GM21367 (cell line): ENCODE data around the gene MGAT3.
"Not testable (repeated sequence)": the region's sequence is repeated elsewhere in the genome, so short reads cannot be mapped to it uniquely, and the experiment has no call there.

Experiments used
- ATAC-seq: cut with Tn5 transposase; IDR thresholded peaks from one replicate; pipeline ENCODE4 v1.9.1; 2021; ENCODE audit not compliant: unreplicated experiment

MGAT3 gene

DNA sequence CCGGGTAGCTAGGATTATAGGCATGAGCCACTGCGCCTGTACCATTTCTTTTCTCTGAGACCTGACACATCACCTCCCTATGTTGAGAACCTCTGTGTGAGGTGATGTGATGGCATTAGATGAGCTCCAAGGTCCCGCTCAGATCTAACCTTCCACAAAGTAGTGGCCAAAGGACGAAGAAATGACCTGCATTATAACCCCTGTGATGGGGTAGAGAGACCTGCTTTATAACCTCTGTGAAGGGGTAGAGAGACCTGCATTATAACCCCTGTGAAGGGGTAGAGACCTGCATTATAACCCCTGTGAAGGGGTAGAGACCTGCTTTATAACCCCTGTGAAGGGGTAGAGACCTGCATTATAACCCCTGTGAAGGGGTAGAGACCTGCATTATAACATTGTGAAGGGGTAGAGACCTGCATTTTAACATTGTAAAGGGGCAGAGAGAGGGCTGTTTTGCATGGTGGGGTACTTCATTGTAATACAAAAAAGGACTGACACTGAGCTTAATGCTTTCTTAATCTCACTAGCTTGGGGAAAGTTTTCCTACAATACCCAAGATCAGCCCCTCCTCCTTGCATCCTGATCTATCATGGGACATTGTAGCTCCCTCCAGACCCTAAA lies 53.8 kb downstream of the MGAT3 start:
- no peak for ATAC-seq

DNA sequence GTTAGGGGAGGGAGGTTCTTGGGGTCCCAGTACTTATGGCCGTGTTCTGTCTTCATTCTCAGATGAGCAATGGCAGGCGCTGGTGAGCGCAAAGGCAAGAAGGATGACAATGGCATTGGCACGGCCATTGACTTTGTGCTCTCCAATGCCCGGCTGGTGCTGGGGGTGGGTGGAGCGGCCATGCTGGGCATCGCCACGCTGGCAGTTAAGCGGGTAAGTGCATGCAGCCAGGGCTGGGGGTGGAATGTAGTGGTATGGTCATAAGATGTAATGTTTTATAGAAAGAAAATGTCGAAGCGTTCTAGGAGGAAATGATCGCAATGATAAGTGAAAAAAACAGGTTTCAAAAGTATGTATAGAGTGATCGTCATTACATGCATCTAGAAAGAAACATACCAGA lies 54.4 kb downstream of the MGAT3 start:
- no peak for ATAC-seq

DNA sequence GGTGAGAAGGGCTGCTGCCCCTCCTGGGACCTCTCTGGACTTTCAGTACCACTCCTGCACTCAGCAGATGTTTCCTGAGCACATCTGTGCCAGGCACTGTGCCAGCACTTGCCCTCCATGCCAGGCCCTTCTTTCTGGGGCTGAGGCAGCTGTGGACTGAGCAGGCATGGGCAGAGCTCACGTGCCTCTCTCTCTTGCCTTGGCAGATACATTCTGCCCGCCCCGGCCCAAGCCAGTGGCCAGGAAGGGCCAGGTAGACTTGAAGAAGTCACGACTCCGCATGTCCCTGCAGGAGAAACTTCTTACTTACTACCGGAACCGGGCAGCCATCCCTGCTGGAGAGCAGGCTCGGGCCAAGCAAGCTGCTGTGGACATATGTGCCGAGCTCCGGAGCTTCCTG lies 55.2 kb downstream of the MGAT3 start:
- ATAC-seq, result no peak

DNA sequence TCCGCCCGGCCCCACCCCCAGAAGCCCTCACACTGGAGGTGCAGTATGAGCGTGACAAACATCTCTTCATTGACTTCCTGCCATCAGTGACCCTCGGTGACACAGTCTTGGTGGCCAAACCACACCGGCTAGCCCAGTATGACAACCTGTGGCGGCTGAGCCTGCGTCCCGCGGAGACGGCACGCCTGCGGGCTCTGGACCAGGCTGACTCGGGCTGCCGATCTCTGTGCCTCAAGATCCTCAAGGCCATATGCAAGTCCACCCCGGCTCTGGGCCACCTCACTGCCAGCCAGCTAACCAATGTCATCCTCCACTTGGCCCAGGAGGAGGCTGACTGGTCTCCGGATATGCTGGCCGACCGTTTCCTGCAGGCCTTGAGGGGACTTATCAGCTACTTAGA lies 57.0 kb downstream of the MGAT3 start:
- no peak for ATAC-seq

DNA sequence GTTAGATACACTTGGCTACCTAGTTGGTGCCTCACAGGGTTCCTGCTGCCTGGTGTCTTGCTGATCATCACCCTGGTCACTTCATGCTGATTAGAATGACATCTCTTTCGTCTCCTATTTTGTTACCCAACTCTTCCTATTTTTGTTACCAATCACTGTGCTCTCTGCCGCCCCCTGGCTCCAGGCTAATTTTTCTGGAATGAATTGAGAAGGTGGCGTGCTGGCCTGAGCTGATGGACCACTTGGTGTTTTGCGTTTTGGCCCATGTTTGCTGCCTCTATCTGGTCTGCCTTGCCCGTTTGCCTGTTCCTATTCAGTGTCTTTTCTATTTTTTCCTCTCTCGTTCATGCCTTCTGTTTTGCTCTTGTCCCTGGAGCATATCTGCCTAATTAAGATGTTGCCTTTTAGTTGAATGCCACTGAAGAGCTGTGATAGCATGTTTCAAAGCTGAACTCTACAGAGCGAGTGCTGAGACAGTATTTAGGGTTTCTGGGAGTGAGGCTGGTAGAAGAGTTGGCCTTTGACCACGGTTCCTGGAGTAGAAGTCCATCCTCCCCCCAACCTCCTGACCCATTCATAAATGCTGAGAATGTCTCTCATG lies 57.7 kb downstream of the MGAT3 start:
- ATAC-seq, result no peak

DNA sequence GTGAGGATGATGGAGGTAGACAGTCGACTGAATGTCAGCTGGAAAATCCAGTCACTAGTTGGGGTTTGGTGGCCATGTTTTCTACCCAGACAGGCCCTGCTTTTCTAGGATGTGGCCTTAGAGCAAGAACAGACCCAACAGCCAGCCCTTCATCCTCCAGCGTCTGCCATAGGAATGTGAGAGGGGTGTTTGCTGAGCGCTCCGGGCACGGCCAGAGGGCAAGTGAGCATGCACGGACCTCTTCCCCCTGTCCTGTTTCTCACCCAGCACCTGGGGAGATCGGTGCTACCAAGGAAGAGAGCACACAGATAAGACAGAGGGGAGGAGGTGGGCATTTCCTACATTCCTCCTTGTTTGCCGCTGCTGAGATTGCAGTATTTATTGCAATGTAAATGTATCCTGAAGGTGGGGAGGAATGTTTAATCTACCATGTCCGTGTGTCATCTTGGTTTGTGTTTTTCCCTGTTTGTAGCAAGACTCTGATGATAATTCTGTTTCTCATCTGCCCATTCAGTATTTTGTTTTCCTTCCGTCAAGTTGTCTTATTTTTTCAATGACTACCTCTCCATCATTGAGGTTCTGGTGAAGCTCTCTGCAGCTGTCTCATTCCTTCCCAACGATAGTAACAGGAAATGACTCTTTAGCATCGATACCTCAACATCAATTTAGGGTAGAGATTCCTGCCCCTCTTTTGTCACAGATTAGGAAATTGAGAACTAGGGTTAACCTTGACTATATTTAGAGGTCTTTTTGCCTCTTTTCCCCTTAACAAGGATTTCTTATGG lies 58.6 kb downstream of the MGAT3 start:
- no peak for ATAC-seq

DNA sequence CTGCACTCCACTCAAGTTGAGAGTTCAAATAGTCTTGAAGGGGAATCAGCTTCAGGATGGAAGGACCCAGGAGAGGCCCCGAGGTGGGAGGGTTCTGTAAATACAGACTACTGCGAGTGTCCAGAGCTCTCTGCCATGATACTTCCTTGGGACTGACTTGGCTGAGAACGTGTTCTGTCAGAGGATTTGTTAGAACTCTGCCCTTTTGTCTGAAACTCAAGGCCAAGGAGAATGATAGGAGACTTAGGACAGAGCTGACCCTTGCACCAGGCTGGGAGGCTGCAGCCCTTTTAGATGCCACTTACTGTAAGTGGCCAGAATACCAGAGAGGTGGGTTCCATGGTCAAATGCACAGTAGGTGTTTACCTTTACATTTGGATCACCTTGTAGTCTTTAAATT lies 60.7 kb downstream of the MGAT3 start:
- ATAC-seq, result no peak

DNA sequence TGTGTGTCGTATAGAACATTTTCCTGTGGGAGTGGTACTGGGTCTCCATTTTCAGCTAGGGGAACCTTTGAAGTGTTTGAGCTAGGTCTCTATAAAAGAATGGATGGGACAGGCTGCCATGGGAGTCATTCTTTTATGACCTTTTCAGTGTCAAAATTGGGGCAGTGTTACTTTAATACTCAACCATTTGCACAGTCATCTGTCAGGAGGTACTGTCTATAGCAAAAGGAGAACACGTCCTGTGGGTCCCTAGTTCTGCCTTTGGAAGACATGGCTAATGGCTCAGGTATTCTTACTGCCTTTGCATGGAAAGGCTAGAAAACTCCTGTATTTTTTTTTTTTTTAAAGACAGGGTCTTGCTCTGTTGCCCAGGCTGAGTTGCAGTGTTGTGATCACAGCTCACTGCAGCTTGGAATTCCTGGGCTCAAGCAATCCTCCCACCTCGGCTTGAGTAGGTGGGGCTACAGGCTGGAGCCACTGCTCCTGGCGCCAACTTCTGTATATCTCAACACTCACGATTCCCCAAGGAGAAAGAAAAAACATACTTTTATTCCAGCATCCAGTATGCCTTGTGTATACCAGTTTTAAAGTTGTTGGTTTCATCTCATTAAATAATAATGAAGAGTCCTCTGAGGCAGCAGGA lies 61.5 kb downstream of the MGAT3 start:
- no peak for ATAC-seq

DNA sequence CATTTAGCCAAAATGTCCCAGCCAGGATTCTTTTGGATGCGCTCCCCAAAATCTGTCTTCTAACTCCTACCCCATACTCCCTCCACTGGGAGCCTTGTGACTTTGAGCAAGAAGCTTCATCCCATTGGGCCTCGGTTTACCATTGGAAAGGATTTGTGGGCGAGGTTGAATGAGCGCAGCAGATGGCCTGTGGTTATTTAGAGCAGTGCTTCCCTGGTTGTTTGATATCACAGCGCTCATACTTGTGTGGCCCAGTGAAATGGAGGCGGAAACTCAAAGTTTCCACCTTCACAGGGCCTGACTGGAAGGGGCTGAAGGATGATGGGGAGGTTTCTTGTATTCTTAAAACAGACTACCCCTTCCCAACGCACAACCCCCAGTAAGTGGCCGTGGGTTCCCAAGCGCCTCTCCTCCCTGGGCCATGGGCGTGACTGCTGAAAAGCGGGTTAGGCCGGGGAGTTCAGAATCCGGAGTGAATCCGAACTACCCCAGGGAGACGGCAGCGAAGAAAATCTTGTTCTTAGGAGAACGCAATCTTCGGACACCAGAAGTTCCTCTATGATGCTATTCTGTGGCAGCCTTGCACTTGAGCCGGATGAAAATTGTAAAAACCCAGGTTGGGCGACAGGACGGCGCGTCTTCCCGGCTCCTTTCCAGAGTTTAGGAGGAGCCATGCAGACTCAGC lies 62.3 kb downstream of the MGAT3 start:
- no peak for ATAC-seq

DNA sequence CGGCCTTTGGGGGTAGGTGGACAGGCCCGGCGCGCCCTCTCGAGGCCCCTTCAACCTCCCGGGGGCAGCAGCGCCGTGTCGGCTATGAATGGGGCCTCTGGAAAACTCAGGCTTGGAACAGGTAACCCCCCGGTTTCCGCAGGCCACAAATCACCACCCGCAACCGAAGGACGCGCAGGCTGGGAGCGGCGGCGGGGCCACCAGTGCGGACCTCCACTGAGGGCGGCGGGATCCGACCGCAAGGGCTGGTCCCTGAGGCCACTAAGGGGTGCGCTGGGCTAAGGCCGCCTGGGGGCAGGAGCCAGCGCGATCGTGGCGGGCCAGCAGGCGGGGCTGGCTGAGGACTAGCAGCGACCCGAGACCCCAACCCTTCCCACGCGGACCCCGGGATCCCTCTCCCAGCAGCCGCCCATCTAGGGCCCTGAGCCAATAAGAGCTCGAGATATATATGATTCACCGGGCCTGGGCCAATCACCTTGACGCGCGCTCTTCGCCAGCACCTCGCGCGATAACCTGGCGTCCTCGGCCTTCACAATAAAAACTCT lies 62.9 kb downstream of the MGAT3 start:
- peak; percentile 60 for ATAC-seq

DNA sequence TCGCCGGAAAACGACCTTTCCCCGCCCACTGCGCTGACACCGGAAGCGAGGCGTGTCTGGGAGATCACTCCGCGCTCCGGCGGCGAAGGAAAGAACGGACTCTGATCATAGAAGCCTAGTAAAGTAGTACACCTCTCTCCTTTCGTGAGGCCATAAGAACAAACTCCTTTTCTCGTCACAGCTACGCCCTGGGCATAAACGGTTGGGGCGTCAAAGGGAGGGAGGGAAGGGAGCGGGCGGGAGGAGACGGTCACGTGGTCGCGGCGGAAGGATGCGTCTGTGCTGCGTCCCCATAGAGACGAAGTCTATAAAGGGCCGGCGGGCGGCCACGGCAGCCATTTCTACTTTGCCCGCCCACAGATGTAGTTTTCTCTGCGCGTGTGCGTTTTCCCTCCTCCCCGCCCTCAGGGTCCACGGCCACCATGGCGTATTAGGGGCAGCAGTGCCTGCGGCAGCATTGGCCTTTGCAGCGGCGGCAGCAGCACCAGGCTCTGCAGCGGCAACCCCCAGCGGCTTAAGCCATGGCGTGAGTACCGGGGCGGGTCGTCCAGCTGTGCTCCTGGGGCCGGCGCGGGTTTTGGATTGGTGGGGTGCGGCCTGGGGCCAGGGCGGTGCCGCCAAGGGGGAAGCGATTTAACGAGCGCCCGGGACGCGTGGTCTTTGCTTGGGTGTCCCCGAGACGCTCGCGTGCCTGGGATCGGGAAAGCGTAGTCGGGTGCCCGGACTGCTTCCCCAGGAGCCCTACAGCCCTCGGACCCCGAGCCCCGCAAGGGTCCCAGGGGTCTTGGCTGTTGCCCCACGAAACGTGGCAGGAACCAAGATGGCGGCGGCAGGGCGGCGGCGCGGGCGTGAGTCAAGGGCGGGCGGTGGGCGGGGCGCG lies 63.7 kb downstream of the MGAT3 start, which contains the start of gene ATF4:
ATF4 (plus strand) TSS at position 337 of the 880 bp plus-strand sequence. CDS start 884 bp downstream, outside the sequence.
- peak; percentile 36 for ATAC-seq

DNA sequence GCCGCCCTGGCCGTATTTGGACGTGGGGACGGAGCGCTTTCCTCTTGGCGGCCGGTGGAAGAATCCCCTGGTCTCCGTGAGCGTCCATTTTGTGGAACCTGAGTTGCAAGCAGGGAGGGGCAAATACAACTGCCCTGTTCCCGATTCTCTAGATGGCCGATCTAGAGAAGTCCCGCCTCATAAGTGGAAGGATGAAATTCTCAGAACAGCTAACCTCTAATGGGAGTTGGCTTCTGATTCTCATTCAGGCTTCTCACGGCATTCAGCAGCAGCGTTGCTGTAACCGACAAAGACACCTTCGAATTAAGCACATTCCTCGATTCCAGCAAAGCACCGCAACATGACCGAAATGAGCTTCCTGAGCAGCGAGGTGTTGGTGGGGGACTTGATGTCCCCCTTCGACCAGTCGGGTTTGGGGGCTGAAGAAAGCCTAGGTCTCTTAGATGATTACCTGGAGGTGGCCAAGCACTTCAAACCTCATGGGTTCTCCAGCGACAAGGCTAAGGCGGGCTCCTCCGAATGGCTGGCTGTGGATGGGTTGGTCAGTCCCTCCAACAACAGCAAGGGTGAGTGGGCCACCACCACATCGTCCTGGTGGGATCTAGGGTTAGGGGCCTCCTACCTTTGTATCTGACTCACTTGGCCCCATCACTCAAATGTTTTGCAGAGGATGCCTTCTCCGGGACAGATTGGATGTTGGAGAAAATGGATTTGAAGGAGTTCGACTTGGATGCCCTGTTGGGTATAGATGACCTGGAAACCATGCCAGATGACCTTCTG lies 64.5 kb downstream of the MGAT3 start:
- peak; percentile 7 for ATAC-seq

DNA sequence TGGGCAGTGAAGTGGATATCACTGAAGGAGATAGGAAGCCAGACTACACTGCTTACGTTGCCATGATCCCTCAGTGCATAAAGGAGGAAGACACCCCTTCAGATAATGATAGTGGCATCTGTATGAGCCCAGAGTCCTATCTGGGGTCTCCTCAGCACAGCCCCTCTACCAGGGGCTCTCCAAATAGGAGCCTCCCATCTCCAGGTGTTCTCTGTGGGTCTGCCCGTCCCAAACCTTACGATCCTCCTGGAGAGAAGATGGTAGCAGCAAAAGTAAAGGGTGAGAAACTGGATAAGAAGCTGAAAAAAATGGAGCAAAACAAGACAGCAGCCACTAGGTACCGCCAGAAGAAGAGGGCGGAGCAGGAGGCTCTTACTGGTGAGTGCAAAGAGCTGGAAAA lies 65.3 kb downstream of the MGAT3 start:
- ATAC-seq, result not testable (repeated sequence)

DNA sequence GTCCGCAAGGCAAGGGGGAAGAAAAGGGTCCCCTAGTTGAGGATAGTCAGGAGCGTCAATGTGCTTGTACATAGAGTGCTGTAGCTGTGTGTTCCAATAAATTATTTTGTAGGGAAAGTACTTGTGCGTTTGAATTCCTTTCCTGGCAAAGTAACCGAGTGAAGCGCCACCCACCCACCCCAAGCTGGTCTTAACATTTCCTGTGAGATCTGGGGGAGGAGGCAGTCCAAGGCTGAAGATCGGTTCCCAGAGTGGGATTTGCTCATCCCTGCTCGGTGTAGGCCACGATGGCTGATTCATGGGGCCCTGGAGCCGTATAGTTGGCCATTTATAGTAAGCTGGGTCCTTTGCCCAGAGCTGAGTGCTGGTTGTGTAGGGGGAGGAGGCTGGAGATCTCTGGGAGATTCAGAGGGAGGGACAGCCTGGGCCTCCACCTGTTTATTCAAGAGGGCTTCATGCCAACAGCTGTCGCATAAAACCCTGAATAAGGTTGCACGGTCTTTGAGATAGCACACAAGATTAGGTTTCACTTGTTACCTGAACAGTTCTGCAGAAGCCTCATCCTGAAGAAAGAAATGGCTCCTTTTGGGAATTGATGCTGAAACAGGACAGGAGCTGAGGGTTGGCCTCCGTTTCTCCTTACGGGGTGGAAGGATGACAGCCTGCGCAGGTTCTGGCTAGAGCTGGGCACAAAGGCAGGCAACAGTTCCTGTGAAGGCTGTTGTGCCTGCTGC lies 65.9 kb downstream of the MGAT3 start:
- ATAC-seq, result no peak

DNA sequence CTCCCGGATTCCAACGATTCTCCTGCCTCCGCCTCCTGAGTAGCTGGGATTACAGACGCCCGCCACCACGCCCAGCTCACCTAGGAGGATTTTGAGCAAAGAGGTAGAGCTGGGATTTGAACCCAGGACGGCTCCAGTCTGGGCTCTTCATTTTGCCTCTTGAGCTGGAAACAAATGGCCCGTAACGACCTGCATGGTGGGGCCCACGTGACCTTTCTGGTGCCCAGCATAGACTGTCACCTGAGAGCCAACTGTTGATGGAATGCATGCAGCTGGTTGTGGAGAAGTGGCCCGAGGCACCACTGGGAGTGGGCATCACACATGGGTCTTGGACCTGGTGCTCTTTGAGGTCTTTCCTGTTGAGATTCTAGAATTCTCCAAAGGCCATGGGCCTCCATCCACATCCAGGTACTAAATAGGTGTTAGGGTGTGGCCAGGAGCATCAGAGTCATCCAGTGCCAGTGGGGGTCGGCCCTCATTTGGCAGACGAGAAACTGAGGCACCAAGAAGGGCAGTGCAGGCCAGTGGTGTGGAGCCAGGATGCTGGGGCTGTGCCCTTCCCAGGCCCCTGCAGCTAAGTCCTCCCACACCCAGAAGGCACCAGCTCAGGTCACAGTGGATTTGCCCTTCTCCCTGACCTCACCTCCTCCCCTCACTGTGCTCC lies 67.4 kb downstream of the MGAT3 start:
- no peak for ATAC-seq

DNA sequence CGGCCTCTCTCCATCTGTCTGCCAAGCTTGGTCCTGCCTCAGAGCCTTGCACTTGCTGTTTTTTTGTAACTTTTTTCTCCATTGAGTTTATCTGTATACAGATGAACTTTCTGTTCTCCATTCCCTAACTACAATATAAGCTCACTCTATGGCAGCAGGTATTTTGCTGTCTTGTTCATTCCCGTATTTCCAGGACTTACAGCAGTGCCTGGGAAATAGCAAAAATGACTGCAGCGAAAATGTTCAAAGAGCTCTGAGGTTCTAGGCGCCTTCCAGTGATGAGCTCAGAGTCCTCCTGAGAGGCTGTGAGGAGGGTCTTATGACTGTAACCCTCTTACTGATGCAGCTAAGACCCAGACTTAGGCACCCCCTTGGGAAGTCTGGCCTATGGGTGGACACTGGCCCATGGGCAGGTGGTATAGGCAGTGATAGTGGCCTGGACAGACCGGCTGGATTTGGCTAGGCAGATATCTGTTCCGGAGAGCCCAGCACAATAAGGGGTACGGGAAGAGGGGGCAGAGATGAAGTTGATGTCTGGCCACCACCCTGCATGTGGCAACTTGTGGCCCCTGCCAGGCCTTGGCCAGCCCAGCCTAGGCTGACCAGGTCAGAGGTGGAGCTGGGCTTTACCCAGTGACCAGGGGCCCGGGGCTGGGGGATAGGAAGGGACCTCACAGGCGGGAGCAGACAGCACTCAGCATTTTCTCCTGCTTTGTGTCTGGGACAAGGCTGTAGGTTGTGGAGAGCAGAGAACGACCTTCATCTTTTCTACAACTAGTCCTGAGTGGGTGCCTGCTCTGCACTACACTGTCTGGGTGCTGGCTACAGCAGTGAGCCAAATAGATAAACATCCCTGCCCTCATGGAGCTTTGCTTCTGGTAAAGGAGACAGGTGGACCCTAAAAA lies 68.2 kb downstream of the MGAT3 start:
- no peak for ATAC-seq

DNA sequence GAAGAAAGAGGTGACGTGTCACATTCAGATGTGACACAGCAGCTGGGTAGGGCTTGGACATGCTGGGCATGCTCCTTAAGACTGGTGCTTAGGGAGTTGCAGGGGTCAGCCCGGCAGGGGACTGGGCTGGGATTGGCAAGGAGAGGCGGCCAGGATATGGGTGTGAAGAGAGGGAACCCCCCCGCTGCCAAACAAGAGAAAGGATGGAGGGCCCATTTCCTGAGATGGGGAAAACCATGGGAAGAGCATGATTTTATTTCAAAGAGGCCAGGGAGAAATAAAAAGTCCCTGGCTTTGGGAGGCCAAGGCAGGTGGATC lies 68.8 kb downstream of the MGAT3 start:
- ATAC-seq, result no peak
